Measurements from ENCODE around the gene PSMD8.
"Not testable (repeated sequence)": the region's sequence is repeated elsewhere in the genome, so short reads cannot be mapped to it uniquely, and the experiment has no call there.

PSMD8 gene

DNA sequence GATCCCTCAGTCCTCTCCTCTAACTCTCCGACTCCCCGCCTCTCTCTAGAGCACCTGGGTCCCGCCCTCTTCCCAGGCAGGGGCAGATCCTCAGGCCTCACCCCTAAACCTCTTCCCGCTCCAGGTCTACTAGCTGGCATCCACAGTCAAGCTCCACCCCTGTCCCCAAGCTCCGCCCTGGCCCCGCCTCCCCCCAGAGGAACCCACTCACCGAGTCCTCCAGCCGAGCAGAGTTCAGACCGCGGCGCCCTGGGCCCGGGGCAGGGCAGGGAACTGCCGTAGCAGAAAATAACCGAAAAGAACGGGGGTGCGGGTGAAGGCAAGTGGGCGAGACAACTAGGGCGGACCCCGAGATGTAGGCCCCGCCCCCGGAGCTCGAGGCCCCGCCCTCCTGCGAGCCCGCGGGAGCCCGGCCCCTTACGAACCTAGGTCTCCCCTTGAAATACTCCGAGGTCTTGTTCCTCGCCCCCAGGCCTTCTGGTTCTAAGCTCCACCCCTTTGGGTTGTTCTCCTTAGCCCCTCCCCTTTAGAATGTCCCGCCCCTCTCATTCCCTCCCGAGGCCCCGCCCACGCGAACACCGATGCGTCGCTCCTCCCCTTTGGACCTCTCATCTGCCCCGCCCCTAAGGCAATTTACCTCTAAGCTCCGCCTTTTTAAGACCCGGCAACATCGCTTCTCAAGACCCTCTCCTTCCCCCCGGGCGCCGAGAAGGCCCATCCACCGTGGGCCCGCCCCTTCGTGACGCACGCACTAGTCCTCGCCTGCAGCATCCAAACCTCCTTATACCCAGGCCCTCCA, 13.4 kb downstream of the PSMD8 start, which contains the start of gene GGN:
TSS of gene GGN (minus strand) at position 485 of the 799 bp plus-strand sequence. CDS start 773 bp downstream, outside the sequence.
- peak; percentile 41 to 57 for DNase-seq (ENCODE audit: low read depth in 2 of 2)

DNA sequence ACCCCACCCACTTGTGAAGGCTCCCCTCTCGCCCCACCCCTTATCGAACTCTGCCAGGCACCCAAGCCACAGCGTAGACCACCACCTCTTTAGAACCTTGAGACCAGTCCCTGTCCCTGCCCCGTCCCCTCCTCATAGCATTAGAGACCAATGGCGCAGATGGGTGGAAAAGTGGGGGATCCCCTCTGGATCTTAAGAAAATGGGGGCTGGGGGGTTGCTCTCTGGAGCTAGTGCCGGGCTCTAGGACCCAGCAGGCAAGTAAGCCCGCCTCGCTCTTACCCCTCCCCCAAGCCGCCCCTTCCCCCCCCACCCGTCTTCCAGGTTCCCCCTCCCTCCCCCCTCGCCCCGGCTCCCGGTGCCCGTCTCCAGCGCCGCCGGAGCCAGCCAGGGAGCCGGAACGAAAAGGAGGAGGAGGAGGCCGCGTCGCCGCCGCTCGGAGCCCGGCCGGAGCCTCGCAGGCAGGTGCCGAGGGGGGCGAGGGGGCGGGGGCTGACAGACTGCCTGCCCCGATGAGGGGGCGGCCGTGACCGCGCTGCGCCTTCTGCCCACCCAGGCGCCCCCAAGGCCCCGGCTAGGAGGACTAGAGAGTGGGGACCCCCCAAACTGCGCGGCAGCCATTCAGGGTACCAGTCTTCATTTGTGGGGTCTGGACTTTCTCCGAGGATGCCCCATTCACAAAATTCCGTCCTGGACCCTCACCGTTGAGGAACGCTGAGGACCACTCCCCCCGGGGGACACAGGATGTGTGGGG, 14.2 kb downstream of the PSMD8 start, which contains the start of gene SPRED3:
TSS of gene SPRED3 (plus strand) at position 349 of the 752 bp plus-strand sequence. CDS start 1,606 bp downstream, outside the sequence.
- no peak for DNase-seq (ENCODE audit: low read depth in 2 of 2)

DNA sequence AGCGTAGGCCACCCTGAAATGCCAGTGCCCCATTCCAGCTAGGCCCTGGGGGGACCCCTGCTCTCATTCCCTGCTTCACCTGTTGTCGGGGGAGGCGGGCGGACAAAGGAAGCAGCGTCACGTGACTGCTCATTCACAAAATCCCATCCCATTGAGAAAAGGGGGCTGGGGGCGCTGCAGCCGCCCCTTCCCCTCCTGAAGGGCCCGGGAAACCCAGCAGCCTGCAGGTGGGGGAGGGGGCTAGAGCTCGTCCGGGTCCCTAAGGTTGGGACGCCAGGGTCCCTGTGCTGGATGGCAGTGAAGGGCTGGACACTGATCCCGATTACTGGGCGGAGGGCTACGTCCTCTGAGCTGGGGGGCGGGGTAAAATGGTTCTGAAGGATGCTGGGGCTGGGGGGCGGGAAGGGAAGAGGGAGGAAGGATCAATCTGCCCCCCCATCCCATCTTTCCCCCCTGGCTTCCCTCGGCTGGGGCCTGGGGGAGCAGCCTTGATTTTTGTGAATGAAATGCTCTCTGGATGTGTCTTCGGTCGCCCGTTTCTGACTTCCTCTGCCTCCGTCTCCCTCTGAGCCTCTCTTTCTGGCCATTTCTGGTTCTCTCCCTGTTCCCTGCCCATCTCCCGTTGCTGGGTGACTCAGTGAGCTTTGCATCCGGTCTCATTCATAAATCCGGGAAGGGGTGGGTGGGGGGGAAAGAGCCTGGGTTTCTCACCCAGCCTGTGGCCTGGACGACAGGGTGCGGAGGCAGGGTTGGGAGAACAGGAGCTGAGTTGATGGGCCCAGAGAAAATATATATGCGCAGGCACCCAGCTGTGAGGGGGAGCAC, 14.9 kb downstream of the PSMD8 start:
- DNase-seq (ENCODE audit: low read depth in 2 of 2) = no peak

DNA sequence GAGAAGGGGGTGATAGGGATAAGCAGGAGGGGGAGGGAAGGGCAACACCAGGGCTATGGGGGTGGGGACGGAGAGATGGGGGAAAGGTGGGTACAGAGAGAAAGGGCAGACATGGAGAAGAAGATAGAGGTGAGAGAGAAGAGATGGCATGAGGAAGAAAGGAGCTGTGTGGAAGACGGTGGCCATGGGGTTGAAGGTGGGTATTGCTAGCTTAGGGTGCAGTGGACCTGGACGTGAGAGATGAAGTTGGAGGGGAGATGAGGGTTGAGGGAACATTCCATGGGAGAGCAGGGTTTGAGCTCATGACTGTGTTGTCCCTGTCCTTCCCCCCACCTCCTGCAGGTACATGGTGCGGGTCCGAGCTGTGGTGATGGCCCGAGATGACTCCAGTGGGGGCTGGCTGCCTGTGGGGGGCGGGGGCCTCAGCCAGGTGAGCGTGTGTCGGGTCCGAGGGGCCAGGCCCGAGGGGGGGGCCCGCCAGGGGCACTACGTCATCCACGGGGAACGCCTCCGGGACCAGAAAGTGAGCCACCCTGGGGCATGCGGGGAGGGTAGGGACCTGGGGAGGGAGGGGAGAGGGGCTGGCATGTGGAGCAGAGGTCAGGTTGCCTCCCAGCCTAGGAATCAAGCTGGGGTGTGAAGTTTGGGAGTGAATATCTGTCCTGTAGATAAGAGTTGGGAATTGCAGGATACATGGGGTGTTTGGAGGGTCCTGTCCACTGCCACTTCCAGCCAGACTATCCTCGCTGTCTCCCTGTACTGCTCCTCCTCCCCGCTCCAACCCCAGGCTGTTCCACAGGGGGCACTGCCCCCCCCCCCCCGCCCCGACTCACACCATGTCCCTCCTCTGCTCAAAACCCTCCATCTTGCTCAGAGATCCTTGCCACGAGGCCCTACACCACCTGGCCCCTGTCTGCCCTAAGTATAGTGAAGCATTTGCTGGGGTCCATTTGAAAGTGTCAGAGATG, 15.9 kb downstream of the PSMD8 start:
- DNase-seq (ENCODE audit: low read depth in 2 of 2) = no peak

DNA sequence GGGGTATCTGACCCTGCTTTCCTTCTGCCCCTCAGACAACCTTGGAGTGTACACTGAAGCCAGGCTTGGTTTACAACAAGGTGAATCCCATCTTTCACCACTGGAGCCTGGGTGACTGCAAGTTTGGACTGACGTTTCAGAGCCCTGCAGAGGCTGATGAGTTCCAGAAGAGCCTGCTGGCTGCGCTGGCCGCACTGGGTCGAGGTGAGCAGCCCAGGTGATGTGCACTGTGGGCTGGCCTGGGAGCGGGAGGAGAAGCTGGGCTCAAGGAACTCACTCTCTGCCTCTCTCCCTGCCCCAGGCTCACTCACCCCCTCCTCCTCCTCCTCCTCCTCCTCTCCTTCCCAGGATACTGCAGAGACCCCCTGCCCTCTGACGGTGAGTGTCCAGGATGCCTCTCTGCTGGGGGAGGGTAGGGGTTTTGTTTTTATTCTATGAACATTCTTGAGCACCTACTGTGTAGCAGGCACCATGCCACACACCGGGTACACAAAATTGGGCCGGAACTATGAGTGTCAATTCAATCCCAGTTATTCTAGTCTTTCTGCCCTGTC, 17.6 kb downstream of the PSMD8 start:
- no peak for DNase-seq (ENCODE audit: low read depth in 2 of 2)

DNA sequence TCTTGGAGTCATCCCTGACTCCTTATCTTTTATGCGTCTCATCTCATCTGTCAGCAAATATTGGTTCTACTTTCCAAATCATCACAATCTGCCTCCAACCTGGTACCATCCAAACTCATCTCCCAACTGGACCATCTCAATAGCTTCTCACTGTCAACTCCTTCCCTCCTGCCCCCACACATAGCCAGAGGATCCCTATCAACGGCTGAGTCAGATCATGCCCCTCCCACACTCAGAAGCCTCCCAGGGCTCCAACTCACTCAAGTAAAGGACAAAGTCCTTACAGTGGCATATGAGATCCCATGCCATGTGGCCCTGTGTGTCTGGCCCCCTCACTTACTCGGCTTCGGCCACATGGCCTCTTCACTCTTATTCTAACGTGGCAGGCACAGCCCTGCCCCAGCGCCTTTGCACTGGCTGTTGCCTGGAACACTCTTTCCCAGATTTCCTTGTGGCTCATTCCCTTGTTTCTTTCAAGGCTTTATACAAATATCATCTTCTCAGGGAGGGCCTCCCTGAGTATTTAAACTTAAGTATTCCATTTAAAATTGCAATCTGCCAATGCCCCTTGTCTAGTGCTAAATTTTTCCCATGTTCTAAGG, 18.4 kb downstream of the PSMD8 start:
- DNase-seq (ENCODE audit: low read depth in 2 of 2) = no peak

DNA sequence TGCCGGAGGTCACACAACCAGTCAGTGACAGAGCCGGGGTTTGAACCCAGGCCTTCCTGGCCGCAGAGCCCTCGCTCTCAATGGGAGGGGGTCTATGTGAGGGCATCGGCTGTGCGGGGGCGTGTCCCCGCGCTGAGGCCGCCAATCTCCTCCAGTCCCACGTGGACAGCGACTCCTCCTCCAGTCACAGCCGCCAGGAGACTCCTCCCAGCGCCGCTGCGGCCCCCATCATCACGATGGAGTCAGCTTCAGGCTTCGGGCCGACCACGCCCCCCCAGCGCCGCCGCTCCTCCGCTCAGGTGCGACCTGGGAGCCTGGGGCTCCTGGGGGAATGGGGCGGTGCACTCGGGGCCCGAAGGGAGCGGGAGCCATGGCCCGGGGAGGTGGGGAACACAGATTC, 20.1 kb downstream of the PSMD8 start:
- no peak for DNase-seq (ENCODE audit: low read depth in 2 of 2)

DNA sequence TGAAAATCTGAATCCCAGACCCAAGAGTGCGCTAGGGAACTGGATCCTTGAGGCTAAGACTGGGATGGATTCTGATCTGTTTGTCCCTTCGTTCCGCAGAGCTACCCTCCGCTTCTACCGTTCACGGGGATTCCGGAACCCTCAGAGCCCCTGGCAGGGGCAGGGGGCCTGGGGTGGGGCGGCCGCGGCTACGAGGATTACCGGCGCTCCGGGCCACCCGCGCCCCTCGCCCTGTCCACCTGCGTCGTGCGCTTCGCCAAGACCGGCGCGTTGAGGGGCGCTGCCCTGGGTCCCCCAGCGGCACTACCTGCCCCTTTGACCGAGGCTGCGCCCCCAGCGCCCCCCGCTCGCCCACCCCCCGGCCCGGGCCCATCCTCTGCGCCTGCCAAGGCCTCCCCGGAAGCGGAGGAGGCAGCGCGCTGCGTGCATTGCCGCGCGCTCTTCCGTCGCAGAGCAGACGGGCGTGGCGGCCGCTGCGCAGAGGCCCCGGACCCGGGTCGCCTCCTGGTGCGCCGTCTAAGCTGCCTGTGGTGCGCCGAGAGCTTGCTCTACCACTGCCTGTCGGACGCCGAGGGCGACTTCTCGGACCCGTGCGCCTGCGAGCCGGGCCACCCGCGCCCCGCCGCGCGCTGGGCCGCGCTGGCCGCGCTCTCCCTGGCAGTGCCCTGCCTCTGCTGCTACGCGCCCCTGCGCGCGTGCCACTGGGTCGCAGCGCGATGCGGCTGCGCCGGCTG, 21.2 kb downstream of the PSMD8 start:
- DNase-seq (ENCODE audit: low read depth in 2 of 2) = no peak

DNA sequence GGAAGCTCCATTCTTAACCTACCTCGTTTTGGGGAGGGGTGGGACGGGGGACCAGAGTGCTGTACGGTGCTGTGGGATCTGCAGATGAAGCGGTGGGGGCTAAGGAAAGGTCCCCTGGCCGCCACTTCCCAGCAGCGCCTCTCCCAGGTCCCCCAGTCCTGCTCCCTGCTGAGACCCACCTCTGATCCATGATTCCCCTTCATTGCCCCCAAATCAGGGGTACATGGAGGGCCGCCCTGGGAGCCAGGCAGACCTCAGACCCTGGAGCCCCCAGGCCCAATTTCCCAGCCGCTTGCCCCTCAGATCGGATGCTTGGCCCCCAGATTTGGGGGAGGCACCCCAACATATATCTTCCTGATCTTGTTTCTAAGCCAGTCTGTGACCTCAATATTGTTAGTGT, 24.7 kb downstream of the PSMD8 start:
- no peak for DNase-seq (ENCODE audit: low read depth in 2 of 2)

DNA sequence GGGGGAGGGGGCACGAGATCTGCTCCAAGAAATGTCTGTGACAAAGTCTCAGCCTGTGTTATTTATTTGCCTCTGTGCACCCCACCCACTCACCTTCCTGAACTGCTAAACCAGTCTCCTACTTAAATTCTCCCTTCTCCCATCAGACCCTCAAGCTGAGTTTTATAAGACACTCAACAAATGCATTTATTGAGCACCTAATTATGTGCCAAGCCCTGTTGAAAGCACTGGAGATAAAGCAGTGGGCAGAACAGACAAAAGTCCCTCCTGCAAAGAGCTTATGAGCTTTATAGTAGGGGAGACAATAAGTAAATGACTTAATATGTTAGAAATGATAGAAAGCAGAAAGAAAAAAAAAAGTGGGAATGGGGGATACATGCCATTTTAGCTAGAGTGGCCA, 25.2 kb downstream of the PSMD8 start:
- DNase-seq (ENCODE audit: low read depth in 2 of 2) = no peak

DNA sequence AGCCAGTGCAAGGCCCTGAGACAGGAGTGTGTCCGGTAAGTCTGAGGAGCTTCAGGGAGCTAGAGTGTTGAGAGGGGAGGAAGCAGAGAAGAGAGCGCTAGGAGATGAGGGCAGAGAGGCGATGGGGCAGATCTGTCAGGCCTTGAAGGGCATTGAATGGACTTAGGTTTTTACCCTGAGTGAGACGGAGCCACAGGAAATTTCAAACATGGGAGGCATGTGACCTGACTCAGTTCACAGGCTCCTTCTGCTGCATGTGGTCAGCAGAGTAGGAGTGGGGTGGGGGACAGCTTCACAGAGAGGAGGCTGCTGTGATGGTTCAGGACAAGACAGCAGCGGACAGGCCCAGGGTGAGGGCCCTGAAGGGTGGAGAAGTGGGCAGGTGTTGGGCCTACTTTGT, 26.0 kb downstream of the PSMD8 start:
- DNase-seq (ENCODE audit: low read depth in 2 of 2) = no peak

DNA sequence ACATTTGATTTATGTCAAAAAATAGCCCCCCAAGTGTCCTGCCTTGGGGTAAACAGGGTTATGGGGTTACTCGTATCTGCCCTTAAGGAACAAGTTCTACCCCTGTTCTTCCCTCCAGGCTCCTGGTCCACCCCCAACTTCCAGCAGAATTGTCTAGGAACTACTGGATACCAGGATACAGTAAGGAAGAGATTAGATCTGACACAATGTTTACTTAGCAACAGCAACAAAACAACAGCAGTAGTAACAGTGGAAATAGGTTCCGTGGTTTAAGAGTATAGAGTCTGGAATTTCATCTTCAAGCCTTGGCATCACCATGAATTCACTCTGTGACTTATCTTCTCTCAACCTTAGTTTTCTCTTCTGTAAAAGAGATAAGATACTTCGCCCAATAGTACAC, 26.8 kb downstream of the PSMD8 start:
- no peak for DNase-seq (ENCODE audit: low read depth in 2 of 2)

DNA sequence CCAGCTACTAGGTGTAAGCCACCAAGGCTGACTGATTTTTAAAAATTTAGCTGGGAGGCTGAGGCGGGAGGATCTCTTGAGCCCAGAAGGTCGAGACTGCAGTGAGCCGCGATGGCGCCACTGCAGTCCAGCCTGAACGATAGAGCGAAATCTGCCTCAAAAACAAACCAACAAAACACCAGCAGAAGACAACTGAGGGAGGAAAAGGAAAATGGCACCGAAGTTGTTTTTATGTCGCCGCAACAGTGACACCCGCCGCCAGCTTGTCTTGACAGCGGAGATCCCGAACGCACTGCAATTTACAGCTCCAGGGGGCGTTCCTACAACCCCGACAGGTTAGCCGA, 28.2 kb downstream of the PSMD8 start:
- no peak for DNase-seq (ENCODE audit: low read depth in 2 of 2)

DNA sequence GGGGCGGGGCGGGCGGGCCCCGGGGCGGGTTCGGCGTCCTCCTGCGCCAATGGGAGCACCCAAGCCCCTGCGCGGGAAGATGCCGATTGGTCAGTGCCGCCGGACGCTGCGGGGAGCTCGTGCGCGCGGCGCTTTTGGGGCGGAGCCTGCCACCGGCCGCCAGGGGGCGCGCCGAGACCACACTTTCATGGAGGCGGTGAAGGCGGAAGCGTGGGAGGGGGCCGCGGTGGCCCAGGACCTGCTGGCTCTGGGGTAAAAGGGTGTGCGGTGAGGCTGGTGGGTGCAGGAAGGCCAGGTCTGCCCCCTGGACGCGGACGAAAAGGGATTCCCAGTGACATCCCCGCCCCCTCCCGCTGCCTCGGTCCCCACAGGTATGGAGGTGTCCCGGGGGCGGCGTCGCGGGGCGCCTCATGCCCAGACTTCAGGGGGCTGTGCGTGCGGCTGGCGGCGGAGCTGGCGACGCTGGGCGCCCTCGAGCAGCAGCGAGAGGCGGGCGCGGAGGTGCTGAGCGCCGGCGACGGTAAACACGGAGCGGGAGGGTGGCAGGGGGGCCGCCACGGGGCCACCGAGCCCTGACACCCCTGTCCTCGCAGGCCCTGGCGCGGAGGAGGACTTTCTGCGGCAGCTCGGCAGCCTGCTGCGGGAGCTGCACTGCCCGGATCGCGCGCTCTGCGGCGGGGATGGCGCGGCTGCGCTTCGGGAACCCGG, 28.8 kb downstream of the PSMD8 start, which contains the start of gene FAM98C:
TSS of gene FAM98C (plus strand) at position 127 of the 708 bp plus-strand sequence. CDS start at position 188, 61 bp downstream.
- peak; percentile 95 to 97 for DNase-seq (ENCODE audit: low read depth in 2 of 2)

DNA sequence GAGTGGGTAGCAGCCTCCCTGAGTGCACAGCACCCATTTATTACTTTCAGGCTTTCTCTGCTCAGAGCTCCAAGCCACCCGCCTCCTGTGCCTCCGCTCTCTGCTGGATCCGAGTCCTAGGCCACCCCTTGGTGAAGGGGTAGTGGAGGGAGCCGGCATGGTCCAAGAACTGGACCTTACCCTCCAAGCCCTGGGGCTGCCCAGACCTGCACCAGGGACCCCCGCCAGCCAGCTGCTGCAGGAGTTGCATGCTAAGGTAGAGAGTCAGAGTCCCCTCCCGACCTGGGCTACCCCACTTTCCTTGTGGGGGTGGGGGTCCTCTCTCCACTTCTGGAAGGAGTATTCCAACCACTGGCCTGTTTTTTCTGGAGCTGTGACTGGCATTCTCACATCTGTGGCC, 30.5 kb downstream of the PSMD8 start:
- no peak for DNase-seq (ENCODE audit: low read depth in 2 of 2)

DNA sequence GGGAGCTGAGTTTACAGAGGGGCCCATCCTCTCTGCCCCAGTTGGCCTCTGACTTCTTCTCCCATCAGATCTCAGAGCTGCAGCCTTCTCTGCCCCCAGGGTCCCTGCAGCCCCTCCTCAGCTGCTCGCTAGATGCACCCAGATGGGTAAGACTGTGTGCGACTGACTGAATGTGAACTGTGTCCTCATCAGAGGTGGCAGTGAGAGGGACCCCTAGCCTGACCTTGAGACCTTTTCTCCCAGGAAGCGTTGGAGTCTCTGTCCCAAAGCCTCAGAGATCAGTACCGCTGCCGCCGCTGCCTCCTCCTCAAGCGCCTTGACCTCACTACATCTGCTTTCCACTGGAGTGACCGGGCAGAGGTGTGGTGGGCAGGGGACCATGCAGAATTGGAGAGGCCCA, 30.9 kb downstream of the PSMD8 start:
- no peak for DNase-seq (ENCODE audit: low read depth in 2 of 2)

DNA sequence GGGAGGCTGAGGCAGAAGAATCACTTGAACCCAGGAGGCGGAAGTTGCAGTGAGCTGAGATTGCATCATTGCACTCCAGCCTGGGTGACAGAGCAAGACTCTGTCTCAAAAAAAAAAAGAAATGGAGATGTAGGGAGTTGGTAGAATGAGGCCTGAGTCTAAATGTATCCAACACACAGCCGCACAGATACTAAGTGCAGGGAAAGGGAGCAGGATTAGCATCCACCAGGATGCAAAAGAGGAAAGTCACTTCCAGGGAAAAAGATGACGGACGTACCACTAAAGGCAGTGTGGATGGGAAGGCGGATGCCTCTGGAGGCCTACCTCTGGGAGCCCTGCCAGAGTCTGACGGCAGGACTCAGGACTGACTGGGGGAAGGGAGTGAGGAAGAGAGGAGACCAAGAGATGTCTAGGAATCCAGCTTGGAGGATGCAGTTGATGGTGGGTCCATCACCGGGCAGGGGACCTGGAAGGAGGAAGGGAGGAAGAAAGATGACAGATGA, 35.3 kb downstream of the PSMD8 start:
- no peak for DNase-seq (ENCODE audit: low read depth in 2 of 2)

DNA sequence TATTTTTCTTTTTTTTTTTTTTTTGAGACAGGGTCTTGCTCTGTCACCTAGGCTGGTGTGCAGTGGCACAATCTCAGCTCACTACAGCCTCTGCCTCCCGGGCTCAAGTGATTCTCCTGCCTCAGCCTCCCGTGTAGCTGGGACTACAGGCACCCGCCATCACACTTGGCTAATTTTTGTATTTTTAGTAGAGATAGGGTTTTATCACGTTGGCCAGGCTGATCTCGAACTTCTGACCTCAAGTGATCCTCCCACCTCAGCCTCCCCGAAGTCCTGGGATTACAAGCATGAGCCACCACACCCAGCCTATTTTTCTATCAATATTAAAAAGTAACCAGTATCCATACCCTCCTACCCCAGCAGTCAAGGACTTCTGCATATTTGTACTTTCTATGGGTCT, 36.0 kb downstream of the PSMD8 start:
- DNase-seq (ENCODE audit: low read depth in 2 of 2) = not testable (repeated sequence)

Data from stimulated activated CD8-positive, alpha-beta memory T cell treated with anti-CD3 and anti-CD28 coated beads, Interleukin-2, amount 100 ng/mL, for 1 hour (primary cell).